Vagina (tissue), 2 donors: Measurements from ENCODE around the gene LTBR.

ENCODE experiments used
- CTCF ChIP-seq, 3 experiments: fragments of 450-650 bp in 2 of 3; fragments of 200-600 bp in 1 of 3; sonication (generic) in 1 of 3; IDR thresholded peaks; one replicate each; pipeline ENCODE4 v1.5.1; 2017 to 2019; ENCODE audit warnings: antibody characterized with exemption in 3 of 3, mild to moderate bottlenecking in 2 of 3, moderate library complexity in 2 of 3
- POLR2AphosphoS5 ChIP-seq, 2 donors: sonication (generic); formaldehyde crosslinking; IDR thresholded peaks; one replicate each; pipeline ENCODE4 v1.9.0; 2017; ENCODE audit warnings: antibody characterized with exemption in 2 of 2, mild to moderate bottlenecking in 2 of 2, low read depth in 1 of 2; ENCODE audit not compliant: insufficient read depth in 1 of 2

GRCh38 chr12:6360578-6361490 lies 23.1 kb upstream of the LTBR start:
- no peak for TF ChIP-seq CTCF (IDR thresholded peaks at IDR 0.05)
- no peak for TF ChIP-seq POLR2AphosphoS5 (IDR thresholded peaks at IDR 0.05; ENCODE audit: insufficient read depth in 1 of 2, low read depth in 1 of 2)
